Measurements from ENCODE around the gene SMIM23.
"Not testable (repeated sequence)": the region's sequence is repeated elsewhere in the genome, so short reads cannot be mapped to it uniquely, and the experiment has no call there.

The SMIM23 gene

GRCh38 chr5:171774418-171774817 lies 11.2 kb upstream of the SMIM23 start:
- no peak for DNase-seq (ENCODE audit: low spot score)

GRCh38 chr5:171776213-171776612 lies 9.4 kb upstream of the SMIM23 start:
- DNase-seq (ENCODE audit: low spot score), result no peak

GRCh38 chr5:171776770-171777759 lies 8.6 kb upstream of the SMIM23 start:
- DNase-seq (ENCODE audit: low spot score), result no peak

- not testable (repeated sequence) for DNase-seq (ENCODE audit: low spot score)
These were observed 3.9 kb upstream of the SMIM23 start for GRCh38 chr5:171781744-171782143.

- no peak for DNase-seq (ENCODE audit: low spot score)
These were observed 3.2 kb upstream of the SMIM23 start for GRCh38 chr5:171782332-171782966.

GRCh38 chr5:171783051-171783450 lies 2.6 kb upstream of the SMIM23 start:
- no peak for DNase-seq (ENCODE audit: low spot score)

- no peak for DNase-seq (ENCODE audit: low spot score)
These were observed 3.7 kb downstream of the SMIM23 start for GRCh38 chr5:171789353-171789752.

GRCh38 chr5:171790408-171790807 lies 4.8 kb downstream of the SMIM23 start:
- no peak for DNase-seq (ENCODE audit: low spot score)

- no peak for DNase-seq (ENCODE audit: low spot score)
These were observed 8.9 kb downstream of the SMIM23 start for GRCh38 chr5:171794470-171794960.

- DNase-seq (ENCODE audit: low spot score), result no peak
These were observed 9.8 kb downstream of the SMIM23 start for GRCh38 chr5:171795381-171795780.

- no peak for DNase-seq (ENCODE audit: low spot score)
These were observed 10.8 kb downstream of the SMIM23 start for GRCh38 chr5:171796436-171796835.

- DNase-seq (ENCODE audit: low spot score), result no peak
These were observed 11.9 kb downstream of the SMIM23 start for GRCh38 chr5:171797543-171797942.

GRCh38 chr5:171798418-171798817 lies 12.8 kb downstream of the SMIM23 start:
- no peak for DNase-seq (ENCODE audit: low spot score)

GRCh38 chr5:171801839-171802238 lies 16.2 kb downstream of the SMIM23 start:
- no peak for DNase-seq (ENCODE audit: low spot score)

GRCh38 chr5:171805746-171806145 lies 20.1 kb downstream of the SMIM23 start:
- no peak for DNase-seq (ENCODE audit: low spot score)

GRCh38 chr5:171806976-171807747 lies 21.5 kb downstream of the SMIM23 start:
- no peak for DNase-seq (ENCODE audit: low spot score)

- no peak for DNase-seq (ENCODE audit: low spot score)
These were observed 22.8 kb downstream of the SMIM23 start for GRCh38 chr5:171808453-171808852.

- DNase-seq (ENCODE audit: low spot score), result no peak
These were observed 23.3 kb downstream of the SMIM23 start for GRCh38 chr5:171808951-171809350.

- no peak for DNase-seq (ENCODE audit: low spot score)
These were observed 24.6 kb downstream of the SMIM23 start for GRCh38 chr5:171810227-171810626.

GRCh38 chr5:171813270-171813669 lies 27.7 kb downstream of the SMIM23 start:
- no peak for DNase-seq (ENCODE audit: low spot score)

GRCh38 chr5:171813813-171814490 lies 28.3 kb downstream of the SMIM23 start:
- no peak for DNase-seq (ENCODE audit: low spot score)

GRCh38 chr5:171816666-171817065 lies 31.0 kb downstream of the SMIM23 start:
- DNase-seq (ENCODE audit: low spot score), result no peak

Data from globus pallidus (tissue), 1 donor.